Transverse colon (tissue), 4 donors: Measurements from ENCODE around the gene ZNF362.

ENCODE experiments used
- POLR2AphosphoS5 ChIP-seq, 3 donors: sonication (generic); formaldehyde crosslinking; IDR thresholded peaks; one replicate each; pipeline ENCODE4 v1.6.1; 2016; ENCODE audit warnings: antibody characterized with exemption in 3 of 3
- TF ChIP-seq, protein P1 (sequence below), 5 experiments: fragments of 200-600 bp in 3 of 5; fragments of 450-650 bp in 2 of 5; sonication (generic) in 3 of 5; IDR thresholded peaks; 1 replicate in 2 of 5; 2 replicates in 3 of 5; pipeline ENCODE4 v1.5.1; 2016 to 2017; ENCODE audit warnings: antibody characterized with exemption in 5 of 5, inconsistent platforms in 3 of 5, mild to moderate bottlenecking in 2 of 5, moderate library complexity in 1 of 5

DNA sequence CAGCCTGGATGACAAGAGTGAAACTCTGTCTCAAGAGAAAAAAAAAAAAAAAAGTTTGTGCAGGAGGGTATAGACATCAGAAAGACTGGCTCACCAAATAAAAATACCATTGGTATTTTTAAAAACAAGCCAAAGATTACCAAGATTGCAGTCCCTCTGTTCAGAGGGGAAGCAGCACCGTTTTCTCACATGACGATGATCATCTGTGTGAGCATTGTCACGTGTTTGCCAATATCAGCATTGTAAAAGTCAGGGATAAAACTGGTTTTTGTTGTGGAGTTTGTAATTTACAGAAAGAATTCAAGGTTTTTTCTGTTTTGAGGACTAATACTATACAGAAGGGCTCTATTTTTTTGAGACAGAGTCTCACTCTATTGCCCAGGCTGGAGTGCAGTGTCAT lies 26.5 kb downstream of the ZNF362 start:
- TF ChIP-seq POLR2AphosphoS5 (IDR thresholded peaks at IDR 0.05): no peak
- TF ChIP-seq, protein P1, sequence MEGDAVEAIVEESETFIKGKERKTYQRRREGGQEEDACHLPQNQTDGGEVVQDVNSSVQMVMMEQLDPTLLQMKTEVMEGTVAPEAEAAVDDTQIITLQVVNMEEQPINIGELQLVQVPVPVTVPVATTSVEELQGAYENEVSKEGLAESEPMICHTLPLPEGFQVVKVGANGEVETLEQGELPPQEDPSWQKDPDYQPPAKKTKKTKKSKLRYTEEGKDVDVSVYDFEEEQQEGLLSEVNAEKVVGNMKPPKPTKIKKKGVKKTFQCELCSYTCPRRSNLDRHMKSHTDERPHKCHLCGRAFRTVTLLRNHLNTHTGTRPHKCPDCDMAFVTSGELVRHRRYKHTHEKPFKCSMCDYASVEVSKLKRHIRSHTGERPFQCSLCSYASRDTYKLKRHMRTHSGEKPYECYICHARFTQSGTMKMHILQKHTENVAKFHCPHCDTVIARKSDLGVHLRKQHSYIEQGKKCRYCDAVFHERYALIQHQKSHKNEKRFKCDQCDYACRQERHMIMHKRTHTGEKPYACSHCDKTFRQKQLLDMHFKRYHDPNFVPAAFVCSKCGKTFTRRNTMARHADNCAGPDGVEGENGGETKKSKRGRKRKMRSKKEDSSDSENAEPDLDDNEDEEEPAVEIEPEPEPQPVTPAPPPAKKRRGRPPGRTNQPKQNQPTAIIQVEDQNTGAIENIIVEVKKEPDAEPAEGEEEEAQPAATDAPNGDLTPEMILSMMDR (IDR thresholded peaks at IDR 0.05): no peak
